ENCODE results near the gene MTCH2. TPM values are rescaled to one million over a fixed set of nuclear protein-coding genes. Genes with fewer than 3 reads are reported as not detected.
A peak's percentile ranks its signal among the peaks of the same experiment; 100 is the strongest.

MTCH2 gene
- total and polyA plus RNA-seq, 2 donors (not counting 1 experiment from before 2014, with no cell fraction given): 64.4 to 169 TPM

DNA sequence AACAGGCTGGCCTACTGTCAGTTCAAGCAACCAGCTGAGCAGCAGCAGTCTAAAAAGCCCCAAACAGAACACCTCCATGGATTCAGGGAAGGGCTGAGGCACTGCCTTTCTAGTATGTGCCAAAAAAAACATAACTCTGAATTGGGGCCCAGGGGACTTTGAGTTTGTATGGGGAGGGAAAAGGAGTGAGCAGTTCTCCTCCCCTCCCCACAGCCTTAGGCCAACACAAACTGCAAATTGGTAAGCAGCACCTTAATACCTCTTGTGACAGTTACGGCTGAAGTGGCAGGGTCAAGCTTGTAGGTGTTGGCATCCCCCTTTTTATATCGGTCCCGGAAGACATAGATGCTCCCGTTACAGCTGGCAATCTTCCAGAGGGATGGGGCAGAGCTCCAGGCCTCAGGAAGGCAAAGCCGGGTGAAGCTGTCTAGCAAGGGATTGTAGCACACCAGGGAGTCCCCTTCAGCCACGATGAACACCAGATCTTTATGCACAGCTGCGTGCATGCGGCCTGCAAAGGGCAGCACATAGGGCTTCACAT is 69.6 kb downstream of the MTCH2 start:
- H3K9me3 ChIP-seq (ENCODE audit: control insufficient read depth, insufficient read depth, low read depth, low read length): no peaks in the 10 kb centered on the region

GRCh38 chr11:47571895-47572294 is 70.5 kb downstream of the MTCH2 start:
- peaks cover 16% of the 10 kb centered on the region for H3K4me1 ChIP-seq (ENCODE audit: control insufficient read depth, extremely low read depth, insufficient read depth, low read length)
- peak overlapping the region; percentile 35 for H3K4me2 ChIP-seq (ENCODE audit: extremely low read depth, insufficient read depth, low read length)
- H3K27ac ChIP-seq (ENCODE audit: insufficient read depth, low read length): peak overlapping the region; percentile 43
- peaks cover 13% of the 10 kb centered on the region for H3K79me2 ChIP-seq (ENCODE audit: control insufficient read depth, insufficient read depth, low read length)
- H2AFZ ChIP-seq (ENCODE audit: low read length): no peak overlapping the region
- DNase-seq (ENCODE audit: low read depth in 2 of 2): peak; percentile 33 to 72
- H3K9me3 ChIP-seq (ENCODE audit: control insufficient read depth, insufficient read depth, low read depth, low read length): no peaks in the 10 kb centered on the region
- no peak overlapping the region for H3K9ac ChIP-seq (ENCODE audit: insufficient read depth, low read length)
- no peaks in the 10 kb centered on the region for H4K20me1 ChIP-seq (ENCODE audit: control insufficient read depth, extremely low read depth, insufficient read depth, low read length)
- peaks cover 13% of the 10 kb centered on the region for H3K36me3 ChIP-seq (ENCODE audit: control insufficient read depth, insufficient read depth, low read length)
- no peak for TF ChIP-seq CTCF (conservative IDR thresholded peaks at IDR 0.05 in 1 of 2, IDR thresholded peaks at IDR 0.05 in 1 of 2; ENCODE audit: low read depth in 1 of 2, low read length in 2 of 2)
- TF ChIP-seq EZH2 (IDR thresholded peaks at IDR 0.05; ENCODE audit: low read length, missing control alignments): no peak
- no peak overlapping the region for H3K4me3 ChIP-seq (replicated peaks in 1 of 4; ENCODE audit: control extremely low read depth in 1 of 4, insufficient read depth in 1 of 4, low read depth in 3 of 4, low read length in 4 of 4)
- no peaks in the 10 kb centered on the region for H3K27me3 ChIP-seq (ENCODE audit: control insufficient read depth, insufficient read depth, low read length)

More for the DNA sequence above, 69.6 kb downstream of the MTCH2 start:
- H3K4me2 ChIP-seq (ENCODE audit: extremely low read depth, insufficient read depth, low read length): peak overlapping the region; percentile 35
- peaks cover 22% of the 10 kb centered on the region for H3K79me2 ChIP-seq (ENCODE audit: control insufficient read depth, insufficient read depth, low read length)
- TF ChIP-seq EZH2 (IDR thresholded peaks at IDR 0.05; ENCODE audit: low read length, missing control alignments): no peak
- no peak for TF ChIP-seq CTCF (conservative IDR thresholded peaks at IDR 0.05 in 1 of 2, IDR thresholded peaks at IDR 0.05 in 1 of 2; ENCODE audit: low read depth in 1 of 2, low read length in 2 of 2)
- H3K27ac ChIP-seq (ENCODE audit: insufficient read depth, low read length): peak overlapping the region; percentile 43
- no peak for DNase-seq (ENCODE audit: low read depth in 2 of 2)
- H3K9ac ChIP-seq (ENCODE audit: insufficient read depth, low read length): no peak overlapping the region
- no peak overlapping the region for H2AFZ ChIP-seq (ENCODE audit: low read length)
- no peak overlapping the region for H3K4me3 ChIP-seq (replicated peaks in 1 of 4; ENCODE audit: control extremely low read depth in 1 of 4, insufficient read depth in 1 of 4, low read depth in 3 of 4, low read length in 4 of 4)
- H3K4me1 ChIP-seq (ENCODE audit: control insufficient read depth, extremely low read depth, insufficient read depth, low read length): peaks cover 21% of the 10 kb centered on the region
- H3K27me3 ChIP-seq (ENCODE audit: control insufficient read depth, insufficient read depth, low read length): no peaks in the 10 kb centered on the region
- H3K36me3 ChIP-seq (ENCODE audit: control insufficient read depth, insufficient read depth, low read length): peaks cover 16% of the 10 kb centered on the region
- H4K20me1 ChIP-seq (ENCODE audit: control insufficient read depth, extremely low read depth, insufficient read depth, low read length): no peaks in the 10 kb centered on the region

GRCh38 chr11:47571357-47571729 is 71.0 kb downstream of the MTCH2 start:
- H2AFZ ChIP-seq (ENCODE audit: low read length): no peak overlapping the region
- H3K27me3 ChIP-seq (ENCODE audit: control insufficient read depth, insufficient read depth, low read length): no peaks in the 10 kb centered on the region
- no peaks in the 10 kb centered on the region for H4K20me1 ChIP-seq (ENCODE audit: control insufficient read depth, extremely low read depth, insufficient read depth, low read length)
- DNase-seq (ENCODE audit: low read depth in 2 of 2): no peak
- H3K4me3 ChIP-seq (replicated peaks in 1 of 4; ENCODE audit: control extremely low read depth in 1 of 4, insufficient read depth in 1 of 4, low read depth in 3 of 4, low read length in 4 of 4): no peak overlapping the region
- H3K27ac ChIP-seq (ENCODE audit: insufficient read depth, low read length): no peak overlapping the region
- no peaks in the 10 kb centered on the region for H3K9me3 ChIP-seq (ENCODE audit: control insufficient read depth, insufficient read depth, low read depth, low read length)
- no peak overlapping the region for H3K4me2 ChIP-seq (ENCODE audit: extremely low read depth, insufficient read depth, low read length)
- TF ChIP-seq EZH2 (IDR thresholded peaks at IDR 0.05; ENCODE audit: low read length, missing control alignments): no peak
- no peak for TF ChIP-seq CTCF (conservative IDR thresholded peaks at IDR 0.05 in 1 of 2, IDR thresholded peaks at IDR 0.05 in 1 of 2; ENCODE audit: low read depth in 1 of 2, low read length in 2 of 2)
- H3K4me1 ChIP-seq (ENCODE audit: control insufficient read depth, extremely low read depth, insufficient read depth, low read length): peaks cover 16% of the 10 kb centered on the region
- H3K79me2 ChIP-seq (ENCODE audit: control insufficient read depth, insufficient read depth, low read length): peaks cover 13% of the 10 kb centered on the region
- H3K36me3 ChIP-seq (ENCODE audit: control insufficient read depth, insufficient read depth, low read length): peaks cover 13% of the 10 kb centered on the region
- H3K9ac ChIP-seq (ENCODE audit: insufficient read depth, low read length): no peak overlapping the region
